SU-DHL-6 (cell line): ENCODE data around the gene CNTNAP4.

Experiments
- H2AFZ ChIP-seq: fragments of 200-600 bp; sonication (generic); 2 replicates; pipeline ENCODE4 v1.6.1; 2014; ENCODE audit warnings: low read depth, mild to moderate bottlenecking, moderate library complexity, mixed read lengths, antibody characterized with exemption, low read length; ENCODE audit not compliant: severe bottlenecking
- H3F3A ChIP-seq: fragments of 200-600 bp; shearing (Covaris generic); 2 replicates; pipeline ENCODE4 v1.6.0; 2016; ENCODE audit warnings: antibody characterized with exemption, mild to moderate bottlenecking; ENCODE audit not compliant: insufficient read depth
- H3K27ac ChIP-seq: fragments of 200-600 bp; sonication (generic); 2 replicates; pipeline ENCODE4 v1.5.1; 2016; ENCODE audit warnings: low read depth, mild to moderate bottlenecking, low read length, moderate library complexity, mixed read lengths
- H3K27me3 ChIP-seq: fragments of 200-600 bp; sonication (generic), shearing (Covaris generic); 2 replicates; pipeline ENCODE4 v1.6.0; 2014; ENCODE audit warnings: mild to moderate bottlenecking, low read length
- H3K36me3 ChIP-seq: fragments of 200-600 bp; sonication (generic); 2 replicates; pipeline ENCODE4 v1.6.1; 2014; ENCODE audit warnings: mild to moderate bottlenecking, low read length, mixed read lengths
- H3K4me2 ChIP-seq: fragments of 300-600, 200-600 bp; shearing (Covaris generic), sonication (generic); 2 replicates; pipeline ENCODE4 v1.6.0; 2014; ENCODE audit warnings: low read length, low read depth, mild to moderate bottlenecking; ENCODE audit not compliant: poor library complexity, severe bottlenecking
- H3K4me3 ChIP-seq: fragments of 200-600 bp; sonication (generic); 2 replicates; pipeline ENCODE4 v1.5.1; 2014; ENCODE audit warnings: antibody characterized with exemption, low read length, mild to moderate bottlenecking, mixed read lengths; ENCODE audit not compliant: insufficient read depth, poor library complexity, severe bottlenecking
- H3K79me2 ChIP-seq: fragments of 200-600 bp; sonication (generic); 2 replicates; pipeline ENCODE4 v1.6.1; 2014; ENCODE audit warnings: mild to moderate bottlenecking, low read length, moderate library complexity; ENCODE audit not compliant: insufficient read depth
- H3K9ac ChIP-seq: fragments of 200-600 bp; sonication (generic); 2 replicates; pipeline ENCODE4 v1.7.0; 2014; ENCODE audit warnings: mild to moderate bottlenecking, low read length
- H3K9me2 ChIP-seq: fragments of 200-600 bp; sonication (generic); replicated peaks from 2 replicates; pipeline ENCODE4 v1.6.1; 2014; ENCODE audit warnings: low read length; ENCODE audit not compliant: insufficient read depth
- H3K9me3 ChIP-seq: fragments of 200-600 bp; sonication (generic); 2 replicates; pipeline ENCODE4 v1.6.1; 2014; ENCODE audit warnings: low read length, mixed read lengths; ENCODE audit not compliant: insufficient read depth
- H4K20me1 ChIP-seq: fragments of 200-600 bp; sonication (generic); 2 replicates; pipeline ENCODE4 v1.6.1; 2014; ENCODE audit warnings: low read depth, mild to moderate bottlenecking, antibody characterized with exemption, low read length, moderate library complexity, mixed read lengths
- EZH2phosphoT487 ChIP-seq: fragments of 200-600 bp; sonication (generic), shearing (Covaris generic); conservative IDR thresholded peaks from 2 replicates; pipeline ENCODE4 v1.6.1; 2018; ENCODE audit warnings: mild to moderate bottlenecking, antibody characterized with exemption, low read length, moderate library complexity, mixed read lengths
- TF ChIP-seq, protein P1 (sequence below): fragments of 200-600 bp; sonication (generic); IDR thresholded peaks from one replicate; pipeline ENCODE4 v1.5.1; 2017; ENCODE audit warnings: antibody characterized with exemption, mild to moderate bottlenecking, low read length, moderate library complexity; ENCODE audit not compliant: insufficient read depth, poor library complexity, severe bottlenecking

Gene CNTNAP4

DNA sequence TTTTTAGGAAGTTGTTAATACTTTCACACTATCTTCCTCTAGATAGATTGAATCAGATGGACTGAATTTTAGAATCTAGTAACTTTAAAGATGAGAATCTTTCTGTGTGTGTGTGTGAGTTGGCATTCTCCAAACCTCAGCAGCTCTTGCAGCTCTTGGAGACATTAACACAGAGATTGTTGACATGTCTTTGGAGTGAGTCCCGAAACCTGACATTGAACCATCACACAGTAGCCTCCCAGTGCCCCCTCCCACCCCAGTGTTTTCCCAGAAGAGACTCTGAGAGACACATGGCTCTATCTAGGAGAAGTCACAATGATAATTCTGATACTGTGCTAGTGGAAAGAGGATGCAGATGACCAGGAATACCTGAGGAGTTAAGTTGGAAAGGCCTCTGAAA, 103.9 kb downstream of the CNTNAP4 start:
- Histone ChIP-seq H3K4me3 (no peak overlapping the region), H3K4me2 (no peak overlapping the region), H4K20me1 (no peaks in the 10 kb centered on the region), H3K79me2 (no peaks in the 10 kb centered on the region), H3K9ac (no peak overlapping the region), H3K27ac (no peak overlapping the region), H3K9me2 (no peaks in the 10 kb centered on the region), H3K27me3 (no peaks in the 10 kb centered on the region), H3F3A (no peaks in the 10 kb centered on the region), H3K36me3 (no peaks in the 10 kb centered on the region), H3K9me3 (no peaks in the 10 kb centered on the region), H2AFZ (no peak overlapping the region)
- TF ChIP-seq, protein P1, sequence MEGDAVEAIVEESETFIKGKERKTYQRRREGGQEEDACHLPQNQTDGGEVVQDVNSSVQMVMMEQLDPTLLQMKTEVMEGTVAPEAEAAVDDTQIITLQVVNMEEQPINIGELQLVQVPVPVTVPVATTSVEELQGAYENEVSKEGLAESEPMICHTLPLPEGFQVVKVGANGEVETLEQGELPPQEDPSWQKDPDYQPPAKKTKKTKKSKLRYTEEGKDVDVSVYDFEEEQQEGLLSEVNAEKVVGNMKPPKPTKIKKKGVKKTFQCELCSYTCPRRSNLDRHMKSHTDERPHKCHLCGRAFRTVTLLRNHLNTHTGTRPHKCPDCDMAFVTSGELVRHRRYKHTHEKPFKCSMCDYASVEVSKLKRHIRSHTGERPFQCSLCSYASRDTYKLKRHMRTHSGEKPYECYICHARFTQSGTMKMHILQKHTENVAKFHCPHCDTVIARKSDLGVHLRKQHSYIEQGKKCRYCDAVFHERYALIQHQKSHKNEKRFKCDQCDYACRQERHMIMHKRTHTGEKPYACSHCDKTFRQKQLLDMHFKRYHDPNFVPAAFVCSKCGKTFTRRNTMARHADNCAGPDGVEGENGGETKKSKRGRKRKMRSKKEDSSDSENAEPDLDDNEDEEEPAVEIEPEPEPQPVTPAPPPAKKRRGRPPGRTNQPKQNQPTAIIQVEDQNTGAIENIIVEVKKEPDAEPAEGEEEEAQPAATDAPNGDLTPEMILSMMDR: no peak
- TF ChIP-seq EZH2phosphoT487: no peak

DNA sequence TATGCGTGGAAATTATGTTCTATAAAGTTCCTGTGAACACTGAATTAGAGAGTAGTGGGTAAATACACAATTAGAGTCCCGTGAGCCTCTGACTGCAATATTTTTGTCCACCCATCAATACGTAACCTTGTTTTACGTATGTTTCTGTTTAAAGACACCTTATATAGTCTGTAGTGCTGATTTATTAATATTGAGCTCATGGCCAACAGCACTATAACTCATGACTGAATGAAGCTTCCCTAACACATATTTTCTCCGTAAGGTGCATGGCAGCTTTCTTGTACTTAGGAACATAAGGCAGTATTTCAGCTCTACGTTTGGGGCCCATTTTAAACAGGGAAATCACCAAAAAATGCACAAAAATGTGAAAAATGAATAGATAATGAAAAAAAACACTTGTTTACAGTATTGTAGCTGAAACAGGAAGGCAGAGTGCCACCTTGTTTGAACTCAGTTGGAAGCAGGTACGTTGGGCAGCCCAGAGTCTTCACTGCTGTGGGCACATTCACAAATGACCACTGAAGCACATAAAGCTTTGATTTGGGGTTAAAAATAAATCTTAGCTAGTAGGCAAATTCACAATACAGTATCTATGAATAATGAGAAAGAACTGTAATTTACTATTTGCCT, 108.5 kb downstream of the CNTNAP4 start:
- Histone ChIP-seq H2AFZ (no peak overlapping the region), H3K9me2 (no peaks in the 10 kb centered on the region), H3K9me3 (no peaks in the 10 kb centered on the region), H3F3A (no peaks in the 10 kb centered on the region), H4K20me1 (no peaks in the 10 kb centered on the region), H3K9ac (no peak overlapping the region), H3K27me3 (no peaks in the 10 kb centered on the region), H3K79me2 (no peaks in the 10 kb centered on the region), H3K4me2 (no peak overlapping the region), H3K36me3 (no peaks in the 10 kb centered on the region), H3K27ac (no peak overlapping the region), H3K4me3 (no peak overlapping the region)
- TF ChIP-seq, protein P1: no peak
- no peak for TF ChIP-seq EZH2phosphoT487

DNA sequence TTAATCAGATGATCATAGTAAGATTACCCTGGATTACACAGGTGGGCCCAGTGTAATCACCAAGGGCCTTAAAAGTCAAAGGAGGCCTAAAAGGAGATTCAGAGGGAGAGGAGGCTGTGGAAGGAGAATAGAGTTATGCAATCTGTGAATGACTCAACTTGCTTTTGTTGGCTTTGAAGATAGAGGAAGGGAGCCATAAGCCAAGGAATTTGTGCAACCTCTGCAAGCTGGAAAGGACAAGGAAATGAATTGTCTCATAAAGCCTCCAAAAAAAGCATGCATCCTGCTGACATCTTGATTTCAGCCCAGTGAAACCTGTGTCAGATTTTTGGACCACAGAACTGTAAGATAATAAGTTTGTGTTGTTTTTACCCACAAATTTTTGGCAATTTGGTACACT, 109.6 kb downstream of the CNTNAP4 start:
- Histone ChIP-seq H3K9me2 (no peaks in the 10 kb centered on the region), H3K27me3 (no peaks in the 10 kb centered on the region), H3K79me2 (no peaks in the 10 kb centered on the region), H4K20me1 (no peaks in the 10 kb centered on the region), H3K36me3 (no peaks in the 10 kb centered on the region), H3K9ac (no peak overlapping the region), H3K4me3 (no peak overlapping the region), H3K9me3 (no peaks in the 10 kb centered on the region), H3K27ac (no peak overlapping the region), H2AFZ (no peak overlapping the region), H3F3A (no peaks in the 10 kb centered on the region), H3K4me2 (no peak overlapping the region)
- TF ChIP-seq EZH2phosphoT487: no peak
- TF ChIP-seq, protein P1: no peak

DNA sequence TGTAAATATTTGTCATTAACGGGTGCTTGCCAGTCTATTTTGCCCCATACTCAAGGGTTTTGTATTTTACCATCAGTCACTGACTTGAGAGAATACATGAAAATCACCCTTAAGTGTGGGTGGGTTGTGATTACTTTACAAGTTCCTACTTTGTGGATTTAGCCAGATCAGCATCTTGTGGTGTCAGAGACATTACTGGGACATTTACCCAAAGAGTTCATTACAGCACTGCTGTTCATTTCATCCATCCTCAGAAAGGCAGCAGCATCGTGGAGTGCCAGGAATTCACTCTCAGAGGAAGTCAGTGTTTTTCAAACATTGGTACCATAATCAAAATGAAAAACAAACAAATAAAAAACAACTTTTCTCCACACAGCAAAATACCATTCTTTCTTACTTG, 110.8 kb downstream of the CNTNAP4 start:
- H3F3A ChIP-seq: no peaks in the 10 kb centered on the region
- H3K4me2 ChIP-seq: no peak overlapping the region
- no peak overlapping the region for H3K9ac ChIP-seq
- no peaks in the 10 kb centered on the region for H3K36me3 ChIP-seq
- H3K27me3 ChIP-seq: no peaks in the 10 kb centered on the region
- no peaks in the 10 kb centered on the region for H3K9me3 ChIP-seq
- no peak for TF ChIP-seq EZH2phosphoT487
- TF ChIP-seq, protein P1: no peak
- no peak overlapping the region for H3K27ac ChIP-seq
- no peaks in the 10 kb centered on the region for H4K20me1 ChIP-seq
- H2AFZ ChIP-seq: no peak overlapping the region
- H3K4me3 ChIP-seq: no peak overlapping the region
- H3K9me2 ChIP-seq: no peaks in the 10 kb centered on the region
- no peaks in the 10 kb centered on the region for H3K79me2 ChIP-seq
